Measurements from ENCODE around the gene CCDC90B.
"Not testable (repeated sequence)": the region's sequence is repeated elsewhere in the genome, so short reads cannot be mapped to it uniquely, and the experiment has no call there.

Gene CCDC90B

DNA sequence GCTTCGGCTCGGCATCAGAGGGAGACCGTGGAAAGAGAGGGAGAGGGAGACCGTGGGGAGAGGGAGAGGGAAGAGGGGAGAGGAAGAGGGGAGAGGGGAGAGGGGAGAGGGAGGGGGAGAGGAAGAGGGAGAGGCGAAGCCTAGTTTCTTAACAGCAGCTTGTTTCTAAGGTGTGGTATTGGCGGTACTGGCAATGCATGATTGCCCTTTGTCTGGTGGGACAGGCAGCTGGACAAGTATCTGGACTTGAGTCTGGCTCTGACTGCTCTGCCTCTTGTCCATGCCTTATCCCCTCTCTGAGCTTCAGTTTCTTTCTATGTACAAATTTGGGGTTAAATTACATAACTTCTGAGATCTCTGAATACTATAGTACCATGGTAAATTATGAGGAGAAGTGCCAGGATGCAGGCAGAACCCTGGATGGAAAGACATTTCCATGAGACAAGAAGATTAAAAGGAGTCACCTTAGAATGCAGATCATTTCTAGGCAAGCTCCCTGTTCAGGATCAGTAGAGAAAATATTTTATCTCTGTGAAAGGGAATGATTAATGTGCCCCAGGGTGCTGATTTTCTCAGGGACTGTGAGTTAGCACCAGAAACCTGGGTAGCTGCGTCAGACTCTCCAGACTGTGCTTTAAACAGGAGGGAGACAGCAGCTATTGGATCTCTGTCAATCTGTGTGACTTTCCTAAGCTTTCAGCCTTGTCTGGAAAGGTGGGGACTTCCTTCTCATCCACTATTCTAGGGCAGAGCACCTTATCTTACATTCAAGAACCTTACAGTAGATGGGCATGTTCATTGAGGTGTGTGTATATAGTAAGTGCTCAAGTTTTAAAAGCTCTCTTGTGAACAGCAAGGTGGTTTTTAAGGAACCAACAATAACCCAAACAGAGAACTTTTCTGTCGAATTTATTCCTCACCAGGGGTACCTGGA, 31.9 kb upstream of the CCDC90B start:
- Histone ChIP-seq H3K27ac (no peak overlapping the region), H3K4me3 (no peak overlapping the region)
- TF ChIP-seq, protein P1, sequence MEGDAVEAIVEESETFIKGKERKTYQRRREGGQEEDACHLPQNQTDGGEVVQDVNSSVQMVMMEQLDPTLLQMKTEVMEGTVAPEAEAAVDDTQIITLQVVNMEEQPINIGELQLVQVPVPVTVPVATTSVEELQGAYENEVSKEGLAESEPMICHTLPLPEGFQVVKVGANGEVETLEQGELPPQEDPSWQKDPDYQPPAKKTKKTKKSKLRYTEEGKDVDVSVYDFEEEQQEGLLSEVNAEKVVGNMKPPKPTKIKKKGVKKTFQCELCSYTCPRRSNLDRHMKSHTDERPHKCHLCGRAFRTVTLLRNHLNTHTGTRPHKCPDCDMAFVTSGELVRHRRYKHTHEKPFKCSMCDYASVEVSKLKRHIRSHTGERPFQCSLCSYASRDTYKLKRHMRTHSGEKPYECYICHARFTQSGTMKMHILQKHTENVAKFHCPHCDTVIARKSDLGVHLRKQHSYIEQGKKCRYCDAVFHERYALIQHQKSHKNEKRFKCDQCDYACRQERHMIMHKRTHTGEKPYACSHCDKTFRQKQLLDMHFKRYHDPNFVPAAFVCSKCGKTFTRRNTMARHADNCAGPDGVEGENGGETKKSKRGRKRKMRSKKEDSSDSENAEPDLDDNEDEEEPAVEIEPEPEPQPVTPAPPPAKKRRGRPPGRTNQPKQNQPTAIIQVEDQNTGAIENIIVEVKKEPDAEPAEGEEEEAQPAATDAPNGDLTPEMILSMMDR (IDR thresholded peaks at IDR 0.05), result no peak
- no peak for DNase-seq (ENCODE audit: low spot score)

GRCh38 chr11:83316897-83317268, 30.7 kb upstream of the CCDC90B start:
- H3K27ac ChIP-seq; H3K4me3 ChIP-seq; DNase-seq (ENCODE audit: low spot score): not testable (repeated sequence)

GRCh38 chr11:83316143-83316896, 30.2 kb upstream of the CCDC90B start:
- not testable (repeated sequence) for H3K27ac ChIP-seq

GRCh38 chr11:83312430-83312829, 26.3 kb upstream of the CCDC90B start:
- TF ChIP-seq, protein P1 (IDR thresholded peaks at IDR 0.05), result no peak
- Histone ChIP-seq H3K4me3 (no peak overlapping the region), H3K27ac (no peak overlapping the region)
- no peak for DNase-seq (ENCODE audit: low spot score)

More at GRCh38 chr11:83316143-83316896, 30.2 kb upstream of the CCDC90B start:
- not testable (repeated sequence) for DNase-seq (ENCODE audit: low spot score); H3K4me3 ChIP-seq

GRCh38 chr11:83311701-83312100, 25.5 kb upstream of the CCDC90B start:
- TF ChIP-seq, protein P1 (IDR thresholded peaks at IDR 0.05), result no peak
- DNase-seq (ENCODE audit: low spot score), result no peak
- Histone ChIP-seq H3K27ac (no peak overlapping the region), H3K4me3 (no peak overlapping the region)

DNA sequence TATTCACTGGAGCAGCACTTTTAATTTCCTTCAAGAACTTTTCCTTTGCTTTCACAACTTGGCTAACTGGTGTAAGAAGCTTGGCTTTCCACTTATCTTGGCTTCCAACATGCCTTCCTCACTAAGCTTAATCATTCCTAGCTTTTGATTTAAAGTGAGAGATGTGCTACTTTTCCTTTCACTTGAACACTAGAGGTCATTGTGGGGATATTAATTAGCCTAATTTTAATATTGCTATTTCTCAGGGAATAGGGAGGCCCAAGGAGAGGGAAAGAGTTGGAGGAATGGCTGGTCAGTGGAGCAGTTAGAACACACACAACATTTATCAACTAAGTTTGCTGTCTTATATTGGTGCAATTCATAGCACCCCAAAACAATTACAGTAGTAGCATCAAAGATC, 24.6 kb upstream of the CCDC90B start:
- DNase-seq (ENCODE audit: low spot score), result no peak
- no peak overlapping the region for H3K4me3 ChIP-seq
- no peak overlapping the region for H3K27ac ChIP-seq
- TF ChIP-seq, protein P1 (IDR thresholded peaks at IDR 0.05), result no peak

GRCh38 chr11:83308536-83308935, 22.4 kb upstream of the CCDC90B start:
- not testable (repeated sequence) for DNase-seq (ENCODE audit: low spot score); H3K4me3 ChIP-seq; H3K27ac ChIP-seq

DNA sequence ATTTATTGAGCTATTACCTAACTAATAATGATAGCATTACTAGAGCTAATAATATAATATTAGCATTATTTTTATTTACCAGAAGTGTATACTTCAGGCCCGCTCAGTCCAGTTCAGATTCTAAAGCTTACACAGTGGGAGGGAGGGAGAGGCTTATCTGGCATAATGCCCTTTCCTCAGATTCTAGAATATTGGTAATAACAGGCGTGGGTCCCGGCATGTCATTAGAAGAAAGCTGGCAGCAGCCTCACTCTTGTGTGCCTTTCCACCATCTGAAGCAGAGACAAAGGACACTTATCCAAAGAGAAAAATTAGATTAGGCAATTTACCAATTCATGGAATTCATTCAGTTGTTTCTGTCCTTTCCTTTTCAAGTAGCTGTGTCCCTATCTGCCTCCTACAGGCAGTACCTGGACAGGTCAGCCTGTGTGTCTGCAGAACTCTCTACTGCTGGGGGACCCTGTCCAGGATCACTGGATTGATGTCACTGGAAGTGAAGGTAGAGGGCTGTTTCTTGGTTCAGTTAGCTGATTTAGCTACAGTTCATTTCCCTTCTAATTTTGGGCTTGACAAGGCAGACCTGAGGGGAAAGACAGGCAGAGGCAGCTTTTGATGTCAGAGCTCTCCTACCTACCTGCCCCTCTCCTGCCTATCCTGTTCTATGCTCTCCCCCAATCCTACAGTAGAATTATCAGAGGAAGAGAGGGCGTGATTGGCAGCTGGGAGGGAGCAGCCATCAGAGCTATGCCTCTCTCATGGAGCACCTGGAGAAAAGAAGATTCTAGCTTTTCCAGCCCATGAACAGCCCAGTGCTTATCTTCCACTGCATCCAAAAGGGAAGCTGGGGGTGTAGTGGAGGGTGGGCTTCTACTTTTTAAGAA, 20.3 kb upstream of the CCDC90B start:
- Histone ChIP-seq H3K4me3 (no peak overlapping the region), H3K27ac (no peak overlapping the region)
- TF ChIP-seq, protein P1 (IDR thresholded peaks at IDR 0.05), result no peak
- no peak for DNase-seq (ENCODE audit: low spot score)
